PC-3 (cell line): ENCODE measurements around the gene TSC22D2.

Source experiments
- EZH2 ChIP-seq: fragments of 300-600 bp; sonication (generic); IDR thresholded peaks from one replicate; pipeline ENCODE4 v1.6.1; 2017; ENCODE audit warnings: antibody characterized with exemption, mild to moderate bottlenecking, low read length; ENCODE audit not compliant: unreplicated experiment
- TF ChIP-seq, protein P1 (sequence below): fragments of 300-600 bp; sonication (generic); conservative IDR thresholded peaks from 2 replicates; pipeline ENCODE4 v1.5.1; 2017; ENCODE audit warnings: antibody characterized with exemption, low read depth, mild to moderate bottlenecking, low read length

DNA sequence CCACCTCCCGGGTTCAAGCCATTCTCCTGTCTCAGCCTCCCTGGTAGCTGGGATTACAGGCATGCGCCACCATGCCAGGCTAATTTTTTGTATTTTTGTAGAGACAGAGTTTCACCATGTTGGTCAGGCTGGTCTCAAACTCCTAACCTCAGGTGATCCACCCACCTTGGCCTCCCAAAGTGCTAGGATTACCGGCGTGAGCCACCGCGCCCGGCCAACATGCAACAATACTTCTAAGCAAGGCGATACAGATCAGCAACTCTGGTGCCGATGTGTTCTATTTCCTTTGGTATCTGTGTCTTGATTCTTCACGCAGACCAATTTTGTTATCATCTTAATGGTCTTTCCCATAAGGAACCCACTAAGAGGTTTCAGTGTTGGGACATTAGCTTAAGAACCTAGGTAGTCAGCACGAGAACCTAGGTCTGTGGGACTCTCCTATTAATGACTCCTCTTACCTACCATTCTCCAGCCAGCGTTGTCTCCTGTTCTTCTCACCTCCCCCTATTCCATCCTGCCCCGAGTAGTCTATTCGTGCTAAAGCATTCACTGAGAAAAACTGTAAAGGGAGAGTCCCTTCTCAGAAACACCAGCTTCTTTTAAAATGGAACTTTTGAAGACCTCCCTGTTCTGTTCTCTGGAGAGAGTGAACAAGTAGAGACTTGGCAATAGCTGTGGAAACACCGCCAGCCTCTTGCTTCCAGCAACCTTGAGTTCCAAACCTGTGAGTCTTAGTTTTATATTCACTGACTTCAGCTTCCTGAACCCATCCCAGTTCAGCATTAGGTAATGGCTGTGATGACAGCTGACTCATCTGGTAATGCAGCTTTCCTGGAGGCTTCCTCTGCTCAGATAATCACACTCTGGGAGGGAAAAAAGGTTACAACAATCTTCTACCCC, 61.2 kb downstream of the TSC22D2 start:
- TF ChIP-seq, protein P1, sequence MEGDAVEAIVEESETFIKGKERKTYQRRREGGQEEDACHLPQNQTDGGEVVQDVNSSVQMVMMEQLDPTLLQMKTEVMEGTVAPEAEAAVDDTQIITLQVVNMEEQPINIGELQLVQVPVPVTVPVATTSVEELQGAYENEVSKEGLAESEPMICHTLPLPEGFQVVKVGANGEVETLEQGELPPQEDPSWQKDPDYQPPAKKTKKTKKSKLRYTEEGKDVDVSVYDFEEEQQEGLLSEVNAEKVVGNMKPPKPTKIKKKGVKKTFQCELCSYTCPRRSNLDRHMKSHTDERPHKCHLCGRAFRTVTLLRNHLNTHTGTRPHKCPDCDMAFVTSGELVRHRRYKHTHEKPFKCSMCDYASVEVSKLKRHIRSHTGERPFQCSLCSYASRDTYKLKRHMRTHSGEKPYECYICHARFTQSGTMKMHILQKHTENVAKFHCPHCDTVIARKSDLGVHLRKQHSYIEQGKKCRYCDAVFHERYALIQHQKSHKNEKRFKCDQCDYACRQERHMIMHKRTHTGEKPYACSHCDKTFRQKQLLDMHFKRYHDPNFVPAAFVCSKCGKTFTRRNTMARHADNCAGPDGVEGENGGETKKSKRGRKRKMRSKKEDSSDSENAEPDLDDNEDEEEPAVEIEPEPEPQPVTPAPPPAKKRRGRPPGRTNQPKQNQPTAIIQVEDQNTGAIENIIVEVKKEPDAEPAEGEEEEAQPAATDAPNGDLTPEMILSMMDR: no peak
- TF ChIP-seq EZH2: no peak
